ENCODE results near the gene SDK1.
A peak's percentile ranks its signal among the peaks of the same experiment; 100 is the strongest.

Gene SDK1

GRCh38 chr7:3292694-3293093 is 8.4 kb upstream of the SDK1 start:
- DNase-seq (ENCODE audit: extremely low read depth, low read depth), result no peak
- TF ChIP-seq, protein P1, sequence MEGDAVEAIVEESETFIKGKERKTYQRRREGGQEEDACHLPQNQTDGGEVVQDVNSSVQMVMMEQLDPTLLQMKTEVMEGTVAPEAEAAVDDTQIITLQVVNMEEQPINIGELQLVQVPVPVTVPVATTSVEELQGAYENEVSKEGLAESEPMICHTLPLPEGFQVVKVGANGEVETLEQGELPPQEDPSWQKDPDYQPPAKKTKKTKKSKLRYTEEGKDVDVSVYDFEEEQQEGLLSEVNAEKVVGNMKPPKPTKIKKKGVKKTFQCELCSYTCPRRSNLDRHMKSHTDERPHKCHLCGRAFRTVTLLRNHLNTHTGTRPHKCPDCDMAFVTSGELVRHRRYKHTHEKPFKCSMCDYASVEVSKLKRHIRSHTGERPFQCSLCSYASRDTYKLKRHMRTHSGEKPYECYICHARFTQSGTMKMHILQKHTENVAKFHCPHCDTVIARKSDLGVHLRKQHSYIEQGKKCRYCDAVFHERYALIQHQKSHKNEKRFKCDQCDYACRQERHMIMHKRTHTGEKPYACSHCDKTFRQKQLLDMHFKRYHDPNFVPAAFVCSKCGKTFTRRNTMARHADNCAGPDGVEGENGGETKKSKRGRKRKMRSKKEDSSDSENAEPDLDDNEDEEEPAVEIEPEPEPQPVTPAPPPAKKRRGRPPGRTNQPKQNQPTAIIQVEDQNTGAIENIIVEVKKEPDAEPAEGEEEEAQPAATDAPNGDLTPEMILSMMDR (IDR thresholded peaks at IDR 0.05; ENCODE audit: low read depth, low read length), result no peak

DNA sequence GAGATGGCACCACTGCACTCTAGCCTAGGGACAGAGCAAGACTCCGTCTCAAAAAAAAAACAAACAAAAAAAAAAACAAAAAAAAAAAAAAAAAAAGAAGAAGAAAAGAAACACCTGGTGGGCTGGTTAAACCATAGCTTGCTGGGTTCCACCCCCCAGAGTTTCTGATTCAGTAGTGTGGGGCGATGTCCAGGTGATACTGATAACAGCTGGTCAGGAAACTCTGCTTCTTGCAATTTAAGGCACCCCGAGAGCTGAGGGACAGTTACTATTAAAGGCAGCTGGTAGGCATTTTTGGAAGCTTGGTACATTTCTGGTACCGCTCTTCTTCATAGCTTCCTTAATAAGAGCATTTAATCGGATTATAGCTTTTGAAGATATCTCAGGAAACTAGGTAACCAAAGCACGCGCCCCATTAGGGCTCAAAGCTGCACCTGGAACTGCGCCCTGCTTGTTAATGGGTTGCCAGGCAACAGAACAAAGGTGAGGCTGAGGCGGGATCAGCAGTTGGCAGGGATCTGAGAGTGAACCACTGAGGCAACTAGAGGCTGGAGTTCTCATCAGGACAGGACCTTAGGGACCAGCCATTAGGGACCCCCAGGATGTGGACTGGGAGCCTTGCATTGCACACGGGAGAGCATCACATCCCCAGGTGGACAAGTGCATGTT is 6.5 kb upstream of the SDK1 start:
- TF ChIP-seq, protein P1 (IDR thresholded peaks at IDR 0.05; ENCODE audit: low read depth, low read length), result no peak
- DNase-seq (ENCODE audit: extremely low read depth, low read depth), result no peak

DNA sequence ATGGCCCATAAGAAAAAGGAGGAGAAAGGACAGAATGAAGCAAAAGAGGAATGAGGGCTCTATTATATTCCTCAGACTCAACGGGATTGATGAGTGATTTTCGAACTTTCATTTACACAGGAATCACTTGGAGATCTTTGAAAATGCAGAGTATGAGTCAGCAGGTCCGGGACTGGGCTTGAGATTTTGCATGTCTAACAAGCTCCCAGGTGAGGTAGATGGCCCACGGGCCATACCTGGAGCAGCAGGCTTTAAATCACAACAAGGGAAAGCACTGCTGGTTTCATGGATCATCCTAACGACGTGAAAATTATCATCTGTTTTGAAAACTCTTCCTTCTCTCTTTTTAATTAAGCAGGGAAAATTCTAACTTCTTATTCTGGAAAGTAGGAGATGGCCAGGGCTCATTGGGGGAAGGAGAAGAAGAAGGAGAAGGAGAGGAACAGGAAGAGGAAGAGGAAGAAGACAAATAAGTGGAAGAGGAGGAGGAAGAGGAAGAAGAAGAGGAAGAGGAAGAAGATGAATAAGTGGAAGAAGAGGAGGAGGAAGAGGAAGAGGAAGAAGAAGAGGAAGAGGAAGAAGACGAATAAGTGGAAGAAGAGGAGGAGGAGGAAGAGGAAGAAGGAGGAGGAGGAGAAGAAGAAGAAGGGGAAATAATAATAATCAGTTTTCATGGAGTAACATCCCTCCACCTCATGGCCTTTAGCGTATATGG is 3.8 kb upstream of the SDK1 start:
- TF ChIP-seq, protein P1 (IDR thresholded peaks at IDR 0.05; ENCODE audit: low read depth, low read length), result no peak
- no peak for DNase-seq (ENCODE audit: extremely low read depth, low read depth)

GRCh38 chr7:3300221-3300650 is 816 bp upstream of the SDK1 start:
- no peak for DNase-seq (ENCODE audit: extremely low read depth, low read depth)
- TF ChIP-seq, protein P1 (IDR thresholded peaks at IDR 0.05; ENCODE audit: low read depth, low read length), result no peak

- no peak for DNase-seq (ENCODE audit: extremely low read depth, low read depth)
- TF ChIP-seq, protein P1 (IDR thresholded peaks at IDR 0.05; ENCODE audit: low read depth, low read length), result no peak
Observed at GRCh38 chr7:3301449-3301731, 338 bp downstream of the SDK1 start.

- DNase-seq (ENCODE audit: extremely low read depth, low read depth), result no peak
- TF ChIP-seq, protein P1 (IDR thresholded peaks at IDR 0.05; ENCODE audit: low read depth, low read length), result peak; percentile 18
Observed at GRCh38 chr7:3301831-3302618, 973 bp downstream of the SDK1 start.
